Mesothelial cell of epicardium (in vitro differentiated cells): ENCODE results near the gene TMEM140. TPM values are rescaled to one million over a fixed set of nuclear protein-coding genes. Genes with fewer than 3 reads are reported as not detected.

Experiments used
- DNase-seq, 2 experiments: peaks; one replicate each; pipeline ENCODE4 v3.0.0; 2021; ENCODE audit warnings: low spot score in 2 of 2; ENCODE audit not compliant: unreplicated experiment in 2 of 2
- H3K27ac Mint-ChIP-seq: 2 replicates; pipeline ENCODE4 v1.8.0; 2021; ENCODE audit warnings: mixed read lengths
- H3K27me3 Mint-ChIP-seq: 2 replicates; pipeline ENCODE4 v1.8.0; 2021; ENCODE audit warnings: low read depth, mixed read lengths
- H3K36me3 Mint-ChIP-seq: 2 replicates; pipeline ENCODE4 v1.8.0; 2021; ENCODE audit warnings: mixed read lengths
- H3K4me1 Mint-ChIP-seq: 2 replicates; pipeline ENCODE4 v1.8.0; 2021; ENCODE audit warnings: mixed read lengths
- H3K4me3 Mint-ChIP-seq: 2 replicates; pipeline ENCODE4 v1.8.0; 2021; ENCODE audit warnings: mild to moderate bottlenecking, moderate library complexity, mixed read lengths
- H3K9me3 Mint-ChIP-seq: 2 replicates; pipeline ENCODE4 v1.8.0; 2021; ENCODE audit warnings: mixed read lengths
- total RNA-seq: library from RNA; stranded (reverse); gene quantifications from 3 replicates; pipeline ENCODE4 v1.2.1, GENCODE V29; 2021
- TF ChIP-seq, protein P1 (sequence below): fragments of 200-600 bp; sonication (generic); IDR thresholded peaks from one replicate; pipeline ENCODE4 v1.5.0; 2021; ENCODE audit warnings: antibody characterized with exemption; ENCODE audit not compliant: unreplicated experiment

Gene TMEM140
- total RNA-seq, 1 donor from 2014 or later = 0.40 TPM

DNA sequence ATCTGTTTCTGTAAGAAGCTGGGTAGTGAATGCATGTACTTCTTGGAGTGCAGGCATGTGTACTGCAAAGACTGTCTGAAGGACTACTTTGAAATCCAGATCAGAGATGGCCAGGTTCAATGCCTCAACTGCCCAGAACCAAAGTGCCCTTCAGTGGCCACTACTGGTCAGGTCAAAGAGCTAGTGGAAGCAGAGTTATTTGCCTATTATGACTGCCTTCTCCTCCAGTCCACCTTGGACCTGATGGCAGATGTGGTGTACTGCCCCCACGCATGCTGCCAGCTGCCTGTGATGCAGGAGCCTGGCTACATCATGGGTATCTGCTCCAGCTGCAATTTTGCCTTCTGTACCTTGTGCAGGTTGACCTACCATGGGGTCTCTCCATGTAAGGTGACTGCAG lies 18.9 kb upstream of the TMEM140 start:
- DNase-seq = no peak
- Mint-ChIP-seq H3K36me3 (no peaks in the 10 kb centered on the region), H3K27me3 (peaks cover 22% of the 10 kb centered on the region), H3K9me3 (peaks cover 24% of the 10 kb centered on the region), H3K27ac (no peak overlapping the region), H3K4me3 (no peak overlapping the region), H3K4me1 (no peaks in the 10 kb centered on the region)
- TF ChIP-seq, protein P1, sequence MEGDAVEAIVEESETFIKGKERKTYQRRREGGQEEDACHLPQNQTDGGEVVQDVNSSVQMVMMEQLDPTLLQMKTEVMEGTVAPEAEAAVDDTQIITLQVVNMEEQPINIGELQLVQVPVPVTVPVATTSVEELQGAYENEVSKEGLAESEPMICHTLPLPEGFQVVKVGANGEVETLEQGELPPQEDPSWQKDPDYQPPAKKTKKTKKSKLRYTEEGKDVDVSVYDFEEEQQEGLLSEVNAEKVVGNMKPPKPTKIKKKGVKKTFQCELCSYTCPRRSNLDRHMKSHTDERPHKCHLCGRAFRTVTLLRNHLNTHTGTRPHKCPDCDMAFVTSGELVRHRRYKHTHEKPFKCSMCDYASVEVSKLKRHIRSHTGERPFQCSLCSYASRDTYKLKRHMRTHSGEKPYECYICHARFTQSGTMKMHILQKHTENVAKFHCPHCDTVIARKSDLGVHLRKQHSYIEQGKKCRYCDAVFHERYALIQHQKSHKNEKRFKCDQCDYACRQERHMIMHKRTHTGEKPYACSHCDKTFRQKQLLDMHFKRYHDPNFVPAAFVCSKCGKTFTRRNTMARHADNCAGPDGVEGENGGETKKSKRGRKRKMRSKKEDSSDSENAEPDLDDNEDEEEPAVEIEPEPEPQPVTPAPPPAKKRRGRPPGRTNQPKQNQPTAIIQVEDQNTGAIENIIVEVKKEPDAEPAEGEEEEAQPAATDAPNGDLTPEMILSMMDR = no peak

DNA sequence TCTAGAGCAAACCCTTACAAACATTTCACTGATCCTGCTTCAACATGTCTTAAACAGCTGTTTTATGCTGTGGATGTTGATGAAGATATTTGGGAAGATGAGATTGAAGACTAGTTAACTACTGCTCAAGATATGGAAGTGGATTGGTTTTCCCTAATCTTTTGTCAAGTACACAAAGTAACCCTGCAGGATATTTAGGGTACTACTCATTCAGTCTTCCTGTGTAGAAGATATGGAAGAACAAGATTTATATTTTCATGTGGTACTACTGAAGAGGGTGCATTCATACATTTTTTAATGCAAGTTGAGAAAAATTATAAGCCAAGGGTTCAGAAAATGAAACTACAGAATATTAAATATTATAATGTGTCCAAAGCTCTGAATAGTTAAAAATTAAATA lies 18.3 kb upstream of the TMEM140 start:
- no peaks in the 10 kb centered on the region for H3K36me3 Mint-ChIP-seq
- no peak overlapping the region for H3K27ac Mint-ChIP-seq
- H3K9me3 Mint-ChIP-seq = peaks cover 20% of the 10 kb centered on the region

DNA sequence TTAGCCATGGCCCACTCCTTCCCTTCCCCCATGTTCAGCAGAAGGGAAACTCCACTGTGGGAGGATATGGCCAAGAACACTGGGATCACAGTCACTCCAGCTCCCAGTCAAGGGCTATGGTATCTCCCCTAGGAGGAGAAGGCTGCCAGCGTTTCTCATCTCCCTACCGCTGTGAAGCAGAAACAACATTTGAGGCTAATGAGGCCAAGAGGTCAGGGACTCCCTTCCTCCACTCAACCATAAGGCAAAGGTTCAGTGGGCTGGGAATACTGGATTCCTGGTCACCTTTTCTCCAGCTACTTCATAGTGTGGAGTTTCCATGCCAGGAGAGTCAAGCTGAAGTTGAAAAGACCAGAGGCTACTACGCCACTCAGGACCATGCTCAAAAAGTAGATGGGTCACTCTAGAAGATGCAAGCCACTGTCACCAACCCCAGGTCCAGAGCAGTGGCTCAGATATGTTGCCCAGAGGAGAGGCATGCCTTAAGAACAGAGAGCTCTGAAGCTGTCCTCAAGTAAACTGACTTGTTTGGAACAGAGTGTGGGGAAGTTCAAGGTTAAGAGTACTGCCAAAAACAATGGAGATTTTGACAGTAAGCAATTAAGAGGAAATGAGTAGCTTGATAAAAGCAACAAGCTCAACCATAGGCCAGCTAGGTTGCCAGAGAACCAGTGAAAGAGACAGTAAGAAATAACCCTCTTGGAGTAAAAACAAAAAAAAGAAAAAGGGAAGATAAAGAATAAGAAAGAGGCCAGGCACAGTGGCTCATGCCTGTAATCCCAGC lies 3.8 kb upstream of the TMEM140 start:
- peaks cover 17% of the 10 kb centered on the region for H3K9me3 Mint-ChIP-seq
- no peak overlapping the region for H3K4me3 Mint-ChIP-seq
- no peaks in the 10 kb centered on the region for H3K27me3 Mint-ChIP-seq
- TF ChIP-seq, protein P1 = no peak
- no peak for DNase-seq
- H3K36me3 Mint-ChIP-seq = no peaks in the 10 kb centered on the region
- H3K27ac Mint-ChIP-seq = no peak overlapping the region
- peaks cover 3% of the 10 kb centered on the region for H3K4me1 Mint-ChIP-seq

More for the DNA sequence above, 18.3 kb upstream of the TMEM140 start:
- no peak overlapping the region for H3K4me3 Mint-ChIP-seq
- no peak for DNase-seq
- peaks cover 15% of the 10 kb centered on the region for H3K27me3 Mint-ChIP-seq
- TF ChIP-seq, protein P1 = peak; percentile 47
- H3K4me1 Mint-ChIP-seq = no peaks in the 10 kb centered on the region

DNA sequence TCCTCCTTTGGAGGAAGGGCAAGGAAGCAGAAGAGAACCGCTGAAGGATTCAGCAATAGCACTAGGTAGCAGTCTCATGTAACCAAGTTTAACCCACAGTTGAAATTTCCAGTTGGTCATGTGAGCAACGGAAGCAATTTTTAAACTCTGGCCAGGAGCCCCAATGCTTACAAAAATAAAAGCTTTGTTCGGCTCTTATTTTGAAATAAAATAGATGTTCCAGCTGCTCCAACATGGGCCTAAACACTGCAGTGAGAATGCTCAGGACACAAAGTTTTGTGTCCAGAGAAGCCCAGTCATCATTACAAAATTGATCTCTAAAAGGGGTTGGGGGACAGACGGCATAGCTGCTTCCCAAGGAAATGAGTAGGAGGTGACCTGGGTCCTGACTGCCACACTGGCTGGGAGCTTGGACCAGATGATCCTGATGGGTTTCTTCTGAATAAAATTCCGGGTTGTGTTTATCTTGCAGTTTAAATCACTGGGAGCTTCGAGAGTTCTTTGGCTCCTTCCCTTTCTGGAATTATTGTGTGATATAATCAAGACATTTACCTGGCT lies 452 bp upstream of the TMEM140 start:
- H3K4me3 Mint-ChIP-seq = no peak overlapping the region
- DNase-seq = no peak
- H3K36me3 Mint-ChIP-seq = no peaks in the 10 kb centered on the region
- H3K27ac Mint-ChIP-seq = no peak overlapping the region
- peaks cover 3% of the 10 kb centered on the region for H3K4me1 Mint-ChIP-seq
- H3K27me3 Mint-ChIP-seq = no peaks in the 10 kb centered on the region
- TF ChIP-seq, protein P1 = no peak
- no peaks in the 10 kb centered on the region for H3K9me3 Mint-ChIP-seq

DNA sequence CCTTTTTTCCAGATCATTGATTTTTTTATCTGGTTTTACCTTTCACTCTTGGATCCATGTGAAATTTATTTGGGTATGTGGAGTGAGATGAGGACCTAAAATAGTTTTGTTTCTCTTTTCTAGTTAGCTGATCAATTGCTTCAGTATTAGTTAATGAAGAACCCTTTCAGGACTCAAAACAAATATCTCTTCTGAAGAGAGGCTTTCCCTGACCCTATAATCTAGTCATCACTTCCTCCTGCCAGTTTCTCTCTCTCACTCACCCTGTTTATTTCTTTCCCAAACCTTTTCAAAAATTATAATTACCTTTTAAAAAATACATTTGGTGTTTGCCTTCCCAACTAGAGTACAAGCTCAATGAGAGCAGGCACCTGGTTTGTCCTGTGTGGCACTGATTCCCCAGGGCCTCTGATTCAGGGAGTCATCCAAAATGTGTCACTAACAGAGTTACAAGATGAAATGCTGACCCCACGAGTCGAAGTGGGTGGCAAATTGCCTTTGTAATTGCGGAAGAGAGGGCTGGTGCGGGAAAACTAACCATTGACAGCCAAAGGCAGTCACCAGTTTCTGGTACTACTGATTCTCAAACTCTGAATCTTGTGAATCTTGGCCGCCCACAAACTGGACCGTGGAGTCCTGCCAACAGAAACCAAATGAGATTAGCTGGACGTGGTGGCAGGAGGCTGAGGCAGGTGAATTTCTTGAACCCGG lies 2.4 kb downstream of the TMEM140 start:
- H3K4me1 Mint-ChIP-seq = peaks cover 3% of the 10 kb centered on the region

More for the DNA sequence above, 2.4 kb downstream of the TMEM140 start:
- TF ChIP-seq, protein P1 = no peak
- DNase-seq = no peak
- Mint-ChIP-seq H3K4me3 (no peak overlapping the region), H3K27ac (no peak overlapping the region), H3K36me3 (no peaks in the 10 kb centered on the region), H3K27me3 (no peaks in the 10 kb centered on the region), H3K9me3 (peaks cover 23% of the 10 kb centered on the region)
